Superior temporal gyrus (tissue), 1 donor: ENCODE results near the gene MMP24OS.
"Not testable (repeated sequence)": the region's sequence is repeated elsewhere in the genome, so short reads cannot be mapped to it uniquely, and the experiment has no call there.

Experiments used
- DNase-seq: peaks from one replicate; pipeline ENCODE4 v3.0.0-alpha.2; 2016; ENCODE audit errors: extremely low spot score

Gene MMP24OS

GRCh38 chr20:35275741-35276251 is 2.1 kb downstream of the MMP24OS start:
- no peak for DNase-seq

- no peak for DNase-seq
Observed at GRCh38 chr20:35274172-35275092, 3.5 kb downstream of the MMP24OS start.

- DNase-seq = peak; percentile 37
Observed at GRCh38 chr20:35273449-35274171, 4.3 kb downstream of the MMP24OS start.

GRCh38 chr20:35271904-35272303 is 6.0 kb downstream of the MMP24OS start:
- no peak for DNase-seq

GRCh38 chr20:35271073-35271882 is 6.6 kb downstream of the MMP24OS start:
- no peak for DNase-seq

GRCh38 chr20:35270021-35270902 is 7.7 kb downstream of the MMP24OS start:
- DNase-seq = no peak

GRCh38 chr20:35269055-35269781 is 8.7 kb downstream of the MMP24OS start:
- peak; percentile 77 for DNase-seq

- DNase-seq = no peak
Observed at GRCh38 chr20:35267092-35267491, 10.8 kb downstream of the MMP24OS start.

- no peak for DNase-seq
Observed at GRCh38 chr20:35264755-35265154, 13.2 kb downstream of the MMP24OS start.

- DNase-seq = no peak
Observed at GRCh38 chr20:35263532-35264341, 14.2 kb downstream of the MMP24OS start.

GRCh38 chr20:35262731-35263531 is 15.0 kb downstream of the MMP24OS start:
- not testable (repeated sequence) for DNase-seq

GRCh38 chr20:35262321-35262720 is 15.6 kb downstream of the MMP24OS start:
- not testable (repeated sequence) for DNase-seq

- DNase-seq = no peak
Observed at GRCh38 chr20:35260426-35260825, 17.5 kb downstream of the MMP24OS start.

- no peak for DNase-seq
Observed at GRCh38 chr20:35257175-35257909, 20.6 kb downstream of the MMP24OS start.

GRCh38 chr20:35254448-35254999 is 23.4 kb downstream of the MMP24OS start:
- DNase-seq = no peak

GRCh38 chr20:35253010-35253409 is 24.9 kb downstream of the MMP24OS start:
- no peak for DNase-seq

- DNase-seq = not testable (repeated sequence)
Observed at GRCh38 chr20:35252598-35252997, 25.3 kb downstream of the MMP24OS start.
